Measurements from ENCODE around the gene INTS11.

GRCh38 chr1:1347663-1348419, 23.4 kb upstream of the INTS11 start:
- TF ChIP-seq POLR2A (conservative IDR thresholded peaks at IDR 0.05) (peak; percentile 50), FOXA1 (IDR thresholded peaks at IDR 0.05; ENCODE audit: borderline replicate concordance) (no peak), SETDB1 (IDR thresholded peaks at IDR 0.05; ENCODE audit: low read length) (no peak), ZNF121 (CRISPR knock-in tag; conservative IDR thresholded peaks at IDR 0.05) (no peak), NFE2L1 (tag; IDR thresholded peaks at IDR 0.05; ENCODE audit: borderline replicate concordance, low read depth) (no peak), POU5F1 (IDR thresholded peaks at IDR 0.05; ENCODE audit: borderline replicate concordance, low read depth, low read length, partially characterized antibody) (no peak), MXI1 (IDR thresholded peaks at IDR 0.05; ENCODE audit: low read depth, low read length) (no peak)

Measured in K562 (cell line).